Lower leg skin (tissue), 3 donors: ENCODE results near the gene HLA-DMB.
A peak's percentile ranks its signal among the peaks of the same experiment; 100 is the strongest.

ENCODE experiments used
- POLR2A ChIP-seq, 2 donors: fragments of 450-650 bp; IDR thresholded peaks; one replicate each; pipeline ENCODE4 v1.6.1; 2016 to 2017; ENCODE audit warnings: antibody characterized with exemption in 2 of 2, mild to moderate bottlenecking in 1 of 2, moderate library complexity in 1 of 2
- TF ChIP-seq, protein P1 (sequence below), 3 donors: fragments of 450-650 bp; IDR thresholded peaks; one replicate each; pipeline ENCODE4 v1.5.1; 2016; ENCODE audit warnings: antibody characterized with exemption in 3 of 3, mild to moderate bottlenecking in 3 of 3, moderate library complexity in 2 of 3

DNA sequence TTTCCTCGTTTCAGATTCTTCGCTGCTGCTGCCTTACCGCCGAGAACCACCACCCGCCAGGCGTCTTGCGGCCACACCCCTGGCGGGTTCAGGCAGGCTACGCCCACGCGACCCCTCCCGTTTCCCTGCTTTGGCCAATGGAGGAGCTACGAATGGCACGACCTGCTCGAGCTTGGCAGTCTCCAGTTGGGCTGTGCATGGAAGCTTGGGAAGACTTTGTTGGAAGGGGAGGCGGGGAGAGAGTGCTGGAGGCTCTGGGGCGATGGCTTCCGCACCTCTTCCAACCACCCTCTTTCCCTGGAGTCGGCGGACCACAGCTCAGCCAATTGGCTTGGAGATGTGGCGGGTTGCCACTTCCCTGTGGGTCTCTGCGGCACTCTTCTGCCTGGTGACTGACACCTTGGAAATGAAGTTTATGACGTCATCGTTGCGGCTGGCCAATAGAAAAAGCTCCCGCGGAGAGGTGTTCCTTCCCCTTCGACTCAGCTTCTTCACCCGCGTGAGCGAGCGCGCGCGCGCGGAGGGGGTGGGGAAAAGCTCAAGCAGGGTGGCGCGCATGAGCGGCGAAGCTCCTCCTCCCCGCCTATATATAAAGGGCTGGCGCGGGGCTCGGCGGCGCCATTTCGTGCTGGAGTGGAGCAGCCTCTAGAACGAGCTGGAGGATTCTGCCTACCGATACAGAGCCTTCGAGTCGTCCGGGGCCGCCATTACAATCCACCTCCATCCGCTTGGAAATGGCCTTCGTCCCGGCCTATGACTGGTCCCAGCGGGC is 30.9 kb upstream of the HLA-DMB start:
- TF ChIP-seq, protein P1, sequence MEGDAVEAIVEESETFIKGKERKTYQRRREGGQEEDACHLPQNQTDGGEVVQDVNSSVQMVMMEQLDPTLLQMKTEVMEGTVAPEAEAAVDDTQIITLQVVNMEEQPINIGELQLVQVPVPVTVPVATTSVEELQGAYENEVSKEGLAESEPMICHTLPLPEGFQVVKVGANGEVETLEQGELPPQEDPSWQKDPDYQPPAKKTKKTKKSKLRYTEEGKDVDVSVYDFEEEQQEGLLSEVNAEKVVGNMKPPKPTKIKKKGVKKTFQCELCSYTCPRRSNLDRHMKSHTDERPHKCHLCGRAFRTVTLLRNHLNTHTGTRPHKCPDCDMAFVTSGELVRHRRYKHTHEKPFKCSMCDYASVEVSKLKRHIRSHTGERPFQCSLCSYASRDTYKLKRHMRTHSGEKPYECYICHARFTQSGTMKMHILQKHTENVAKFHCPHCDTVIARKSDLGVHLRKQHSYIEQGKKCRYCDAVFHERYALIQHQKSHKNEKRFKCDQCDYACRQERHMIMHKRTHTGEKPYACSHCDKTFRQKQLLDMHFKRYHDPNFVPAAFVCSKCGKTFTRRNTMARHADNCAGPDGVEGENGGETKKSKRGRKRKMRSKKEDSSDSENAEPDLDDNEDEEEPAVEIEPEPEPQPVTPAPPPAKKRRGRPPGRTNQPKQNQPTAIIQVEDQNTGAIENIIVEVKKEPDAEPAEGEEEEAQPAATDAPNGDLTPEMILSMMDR (IDR thresholded peaks at IDR 0.05) = no peak
- TF ChIP-seq POLR2A (IDR thresholded peaks at IDR 0.05) = peak in 1 of 2 donors; percentile 99
